DMS 273 treated with DMSO at 0.1 percent for 48 hours (cell line): ENCODE measurements around the gene LRRK1.

Source experiments
- DNase-seq: peaks from one replicate; lab custom pipeline; 2025; lab: John Stamatoyannopoulos, UW

The LRRK1 gene

DNA sequence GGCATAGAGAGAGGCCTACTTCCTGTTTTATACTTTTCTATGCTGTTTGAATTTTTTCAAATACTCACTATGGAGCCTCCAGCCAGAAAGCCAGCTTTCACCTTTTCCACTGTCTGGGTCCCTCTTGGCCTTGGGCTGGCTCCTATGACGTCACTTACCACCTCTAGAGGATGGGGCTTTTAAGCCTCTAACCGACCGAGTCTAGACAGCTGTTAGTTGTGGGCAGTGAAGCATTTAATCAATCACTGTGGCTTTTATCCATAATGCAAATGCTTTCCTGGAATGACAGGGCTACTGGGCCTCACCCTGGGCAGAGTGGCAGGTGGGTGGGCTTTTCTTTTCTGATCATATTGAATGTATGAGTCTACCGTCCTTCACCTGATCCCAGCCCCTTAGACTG, 61.9 kb downstream of the LRRK1 start:
- no peak for DNase-seq

- DNase-seq, result no peak
These were observed 64.1 kb downstream of the LRRK1 start for GRCh38 chr15:100983221-100983620.

GRCh38 chr15:100985401-100985800, 66.2 kb downstream of the LRRK1 start:
- no peak for DNase-seq

- DNase-seq, result no peak
These were observed 67.2 kb downstream of the LRRK1 start for GRCh38 chr15:100986158-100986896.

- no peak for DNase-seq
These were observed 68.0 kb downstream of the LRRK1 start for GRCh38 chr15:100987143-100987542.

DNA sequence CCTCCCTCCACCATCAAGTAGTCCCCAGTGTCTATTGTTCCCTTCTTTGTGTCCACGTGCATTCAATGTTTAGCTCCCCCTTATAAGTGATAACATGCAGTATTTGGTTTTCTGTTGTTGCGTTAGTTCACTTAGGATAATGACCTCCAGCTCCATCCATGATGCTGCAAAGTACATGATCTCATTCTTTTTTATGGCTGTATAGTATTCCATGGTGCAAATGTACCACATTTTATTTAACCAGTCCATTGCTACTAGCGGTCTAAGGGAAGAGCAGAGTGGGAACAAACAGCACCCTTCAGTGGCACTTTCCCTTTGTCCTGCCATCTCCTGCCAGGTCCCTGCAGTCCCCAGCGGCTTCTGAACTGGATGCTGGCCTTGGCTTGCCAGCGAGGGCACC, 69.1 kb downstream of the LRRK1 start:
- no peak for DNase-seq

GRCh38 chr15:100988857-100989256, 69.7 kb downstream of the LRRK1 start:
- DNase-seq, result no peak

DNA sequence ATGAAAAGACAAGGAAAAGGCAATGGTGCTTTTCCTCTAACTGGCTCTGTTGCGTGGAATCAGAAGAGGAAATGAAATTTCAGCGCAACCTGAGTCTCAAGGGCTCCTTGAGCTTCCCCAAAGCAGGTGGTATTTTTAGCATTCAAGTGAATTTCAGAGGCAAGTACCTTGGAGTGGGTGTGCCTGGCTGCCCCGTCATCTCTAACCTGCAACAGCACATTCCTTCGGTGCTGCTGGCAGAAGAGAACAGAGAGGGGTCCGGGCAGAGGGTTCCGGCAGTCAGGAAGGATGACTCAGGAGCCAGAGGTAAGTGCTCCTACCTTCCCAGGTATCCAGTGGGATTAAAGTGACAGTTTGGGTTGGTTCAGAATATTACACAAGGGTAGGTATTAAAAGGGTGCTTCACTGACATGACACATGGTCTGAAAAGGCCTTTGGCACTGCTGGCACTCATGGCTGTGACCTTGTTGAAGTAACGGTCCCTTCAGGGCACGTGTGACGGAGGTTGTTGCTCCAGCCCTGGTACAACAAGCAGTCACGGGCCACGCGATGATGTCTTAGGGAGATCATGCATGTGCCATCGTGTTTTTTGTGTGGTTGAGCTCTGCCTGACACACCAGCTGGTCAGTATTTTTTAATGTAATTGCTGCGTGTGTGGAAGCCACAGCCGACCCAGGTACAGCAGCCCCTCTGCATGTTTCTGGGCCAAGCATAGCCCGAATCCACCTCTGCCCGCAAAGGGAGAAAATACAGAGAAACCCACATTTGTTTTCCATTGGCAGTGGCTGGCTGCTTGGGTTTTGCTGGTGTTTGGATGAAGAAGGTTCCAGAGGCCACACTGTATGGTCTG, 75.7 kb downstream of the LRRK1 start:
- DNase-seq, result no peak

GRCh38 chr15:100995471-100996430, 76.6 kb downstream of the LRRK1 start:
- no peak for DNase-seq

GRCh38 chr15:100997442-100997841, 78.3 kb downstream of the LRRK1 start:
- no peak for DNase-seq

DNA sequence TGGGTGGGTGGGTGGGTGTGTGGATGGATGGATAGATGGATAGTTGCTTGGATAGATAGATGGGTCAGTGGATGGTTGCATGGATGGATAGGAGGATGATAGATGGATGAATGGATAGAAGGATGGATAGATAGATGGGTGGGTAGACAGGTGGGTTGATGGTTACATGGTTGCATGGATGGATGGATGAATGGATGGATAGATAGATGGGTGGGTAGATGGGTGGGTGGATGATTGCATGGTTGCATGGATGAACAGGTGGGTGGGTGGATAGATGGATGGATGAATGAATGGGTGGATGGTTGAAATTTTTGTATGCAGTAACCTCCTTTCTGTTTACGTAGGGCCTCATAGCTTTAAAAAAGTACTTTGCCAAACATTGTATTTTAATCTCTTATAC, 79.5 kb downstream of the LRRK1 start:
- DNase-seq, result no peak

DNA sequence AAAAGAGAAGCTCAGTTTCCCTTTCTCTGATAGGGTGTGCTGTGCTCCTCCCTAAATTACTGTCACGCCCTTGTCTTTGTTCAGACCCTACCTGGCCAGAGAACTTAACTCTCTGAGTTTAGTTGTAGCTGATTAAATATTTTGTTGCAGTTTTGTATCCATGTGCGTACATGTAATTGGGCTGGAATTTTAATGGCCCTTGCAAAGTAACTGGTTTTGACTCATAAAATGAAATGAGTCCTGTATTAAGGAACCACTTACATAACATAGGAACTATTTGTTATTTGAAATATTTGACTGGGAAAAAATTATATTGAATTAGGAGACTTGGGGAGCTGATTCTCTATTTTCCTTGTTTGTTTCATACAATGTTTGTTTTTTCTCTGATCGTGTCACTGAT, 80.2 kb downstream of the LRRK1 start:
- DNase-seq, result no peak

- DNase-seq, result no peak
These were observed 81.1 kb downstream of the LRRK1 start for GRCh38 chr15:101000271-101000681.

DNA sequence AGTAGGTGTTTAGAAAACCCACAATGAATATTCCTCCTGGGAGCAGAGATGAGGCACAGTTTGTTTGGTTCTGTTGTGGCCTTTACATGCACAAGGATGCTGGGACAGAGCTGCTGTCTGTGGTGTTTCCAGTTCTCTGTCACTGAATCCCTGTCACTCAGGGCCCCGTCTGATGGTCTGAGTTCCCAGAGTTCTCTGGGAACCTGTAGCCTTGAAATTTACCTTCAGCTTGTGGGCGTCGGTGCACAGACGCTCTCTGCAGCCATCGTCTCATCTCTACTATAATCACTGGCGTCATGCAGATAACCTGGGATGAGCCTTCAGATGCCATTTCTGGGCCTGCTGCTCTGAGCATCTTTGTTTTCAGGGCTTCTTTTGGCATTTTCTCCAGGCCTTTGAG, 81.9 kb downstream of the LRRK1 start:
- DNase-seq, result no peak

DNA sequence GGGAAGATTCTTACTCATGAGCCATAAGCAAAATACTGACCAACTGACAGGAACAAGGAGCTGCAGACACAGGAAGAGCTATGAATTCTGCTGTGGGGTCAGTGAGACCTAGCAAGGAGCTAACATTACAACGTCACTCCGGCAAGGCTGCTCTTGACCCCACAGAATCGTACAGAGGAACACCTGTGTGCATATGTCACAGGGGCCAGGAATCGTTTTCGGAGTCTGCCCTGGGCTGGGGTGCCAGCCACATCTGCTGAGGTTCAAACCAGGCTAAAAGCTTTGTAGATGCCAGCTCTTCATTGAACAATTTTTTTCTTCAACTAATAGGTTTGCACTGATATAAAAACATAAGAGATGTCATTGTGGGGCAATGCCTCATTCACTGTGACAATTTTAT, 82.6 kb downstream of the LRRK1 start:
- DNase-seq, result no peak

GRCh38 chr15:101003081-101003480, 83.9 kb downstream of the LRRK1 start:
- DNase-seq, result no peak

GRCh38 chr15:101003706-101004105, 84.5 kb downstream of the LRRK1 start:
- no peak for DNase-seq

DNA sequence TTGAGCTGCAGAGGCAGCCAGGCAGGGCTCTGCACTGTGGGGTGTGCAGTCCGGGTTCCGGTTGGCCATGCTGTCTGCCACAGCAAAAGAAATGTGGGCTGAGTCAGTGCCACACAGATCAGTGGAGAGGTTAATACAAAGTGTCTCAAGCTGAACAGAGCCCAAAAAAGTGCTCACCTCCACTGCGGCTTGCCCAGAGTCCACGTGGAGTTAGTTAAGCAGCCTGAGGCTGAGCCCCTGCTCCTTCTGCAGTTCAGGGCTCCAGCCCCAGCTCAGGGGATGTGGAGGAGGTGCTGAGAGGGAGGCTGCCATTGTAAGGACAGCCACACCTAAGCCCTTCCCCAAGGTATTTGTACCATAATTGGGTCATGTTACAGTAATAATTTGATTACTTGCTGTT, 85.3 kb downstream of the LRRK1 start:
- DNase-seq, result no peak

GRCh38 chr15:101004986-101005747, 86.0 kb downstream of the LRRK1 start:
- DNase-seq, result no peak

DNA sequence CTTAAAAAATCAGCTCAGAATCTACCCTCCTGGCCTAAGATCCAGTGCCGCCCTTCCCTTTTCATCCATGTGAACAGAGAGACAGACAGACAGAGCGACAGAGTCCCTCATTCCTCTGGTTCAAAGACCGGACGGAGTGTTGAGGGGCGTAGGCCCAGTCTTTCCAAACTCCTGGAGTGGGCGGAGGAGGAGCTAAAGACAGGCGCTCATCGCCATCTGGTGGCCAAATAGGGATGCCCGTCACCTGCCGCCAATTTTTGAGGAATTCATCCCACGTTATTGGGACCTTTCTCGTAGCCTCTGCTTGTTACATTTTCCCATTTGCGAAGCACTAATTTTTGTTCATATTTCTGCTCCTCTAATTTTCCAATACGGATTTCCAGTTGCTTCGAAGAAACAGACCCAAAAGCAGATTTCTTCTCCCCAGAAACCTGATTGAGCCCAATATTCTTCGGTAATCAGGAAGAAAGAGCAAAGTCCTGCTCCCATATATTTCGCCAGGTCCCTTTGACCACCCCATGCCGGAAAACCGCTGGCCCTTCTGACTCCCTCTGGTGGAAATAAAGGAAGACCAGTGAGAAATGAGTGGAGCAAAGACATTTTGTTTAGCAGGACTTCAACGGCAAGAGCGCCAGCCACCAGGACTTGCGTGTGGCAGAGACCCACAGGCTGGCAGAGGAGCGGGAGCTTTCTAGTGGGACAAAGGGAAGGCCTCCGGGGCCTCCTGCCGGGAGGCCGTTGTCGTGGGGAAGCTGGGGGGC, 88.0 kb downstream of the LRRK1 start:
- peak; percentile 33 for DNase-seq
